GM23338 (cell line): ENCODE measurements around the gene TM7SF3. TPM values are rescaled to one million over a fixed set of nuclear protein-coding genes. Genes with fewer than 3 reads are reported as not detected.

ENCODE experiments used
- ATAC-seq: fragments of 200-7000 bp; cut with Tn5 transposase; 3 replicates; pipeline ENCODE4 v1.9.1; 2020
- DNase-seq: peaks from one replicate; pipeline ENCODE4 v3.0.0-alpha.2; 2015; ENCODE audit warnings: low spot score
- H2AFZ ChIP-seq: fragments of 200-600 bp; sonication (generic); 2 replicates; pipeline ENCODE4 v1.8.0; 2016; ENCODE audit warnings: antibody characterized with exemption, mild to moderate bottlenecking, moderate library complexity
- H3F3A ChIP-seq: fragments of 200-600 bp; sonication (generic); replicated peaks from 2 replicates; pipeline ENCODE4 v1.8.0; 2017; ENCODE audit warnings: antibody characterized with exemption, mixed run types, low read depth
- H3K27ac ChIP-seq: fragments of 200-600 bp; sonication (generic); 2 replicates; pipeline ENCODE4 v1.6.1; 2016; ENCODE audit warnings: low read depth
- H3K27me3 ChIP-seq: fragments of 200-600 bp; sonication (generic); 2 replicates; pipeline ENCODE4 v1.8.0; 2016; ENCODE audit warnings: mild to moderate bottlenecking, mixed run types, moderate library complexity; ENCODE audit not compliant: insufficient read depth
- H3K36me3 ChIP-seq: fragments of 200-600 bp; sonication (generic); 2 replicates; pipeline ENCODE4 v1.8.0; 2016; ENCODE audit warnings: mild to moderate bottlenecking; ENCODE audit not compliant: insufficient read depth
- H3K4me1 ChIP-seq: fragments of 200-600 bp; sonication (generic); 2 replicates; pipeline ENCODE4 v1.8.0; 2016; ENCODE audit warnings: mild to moderate bottlenecking, moderate library complexity; ENCODE audit not compliant: insufficient read depth
- H3K4me2 ChIP-seq: fragments of 200-600 bp; sonication (generic); 2 replicates; pipeline ENCODE4 v1.7.1; 2017; ENCODE audit warnings: mixed run types
- H3K4me3 ChIP-seq: fragments of 200-600 bp; sonication (generic); 2 replicates; pipeline ENCODE4 v1.6.1; 2016; ENCODE audit warnings: mixed run types
- H3K79me2 ChIP-seq: fragments of 200-600 bp; sonication (generic); replicated peaks from 2 replicates; pipeline ENCODE4 v1.8.0; 2017; ENCODE audit warnings: mild to moderate bottlenecking; ENCODE audit not compliant: insufficient read depth
- H3K9me2 ChIP-seq: fragments of 200-600 bp; sonication (generic); 2 replicates; pipeline ENCODE4 v1.8.0; 2017; ENCODE audit not compliant: insufficient read depth
- H4K20me1 ChIP-seq: fragments of 200-600 bp; sonication (generic); replicated peaks from 2 replicates; pipeline ENCODE4 v1.8.0; 2017; ENCODE audit warnings: mild to moderate bottlenecking; ENCODE audit not compliant: insufficient read depth
- H3K27ac Mint-ChIP-seq: 2 replicates; pipeline ENCODE4 v1.8.0; 2020; ENCODE audit warnings: inconsistent platforms, mild to moderate bottlenecking, moderate library complexity, mixed read lengths
- H3K27me3 Mint-ChIP-seq: 3 replicates; pipeline ENCODE4 v1.8.0; 2022; ENCODE audit warnings: low read depth, mild to moderate bottlenecking, moderate library complexity, mixed read lengths, inconsistent platforms; ENCODE audit not compliant: insufficient read depth, poor library complexity
- H3K36me3 Mint-ChIP-seq: 3 replicates; pipeline ENCODE4 v1.8.0; 2021; ENCODE audit warnings: low read depth, mild to moderate bottlenecking, inconsistent platforms, moderate library complexity, mixed read lengths
- H3K4me1 Mint-ChIP-seq: 3 replicates; pipeline ENCODE4 v1.8.0; 2020; ENCODE audit warnings: mild to moderate bottlenecking, inconsistent platforms, mixed read lengths
- H3K4me3 Mint-ChIP-seq: 3 replicates; pipeline ENCODE4 v1.8.0; 2021; ENCODE audit warnings: moderate library complexity, mild to moderate bottlenecking, inconsistent platforms, mixed read lengths
- H3K9me3 Mint-ChIP-seq: 3 replicates; pipeline ENCODE4 v1.8.0; 2020; ENCODE audit warnings: moderate library complexity, mild to moderate bottlenecking, inconsistent platforms, mixed read lengths
- CREB1 ChIP-seq: fragments of 250-450 bp; sonication (Bioruptor Pico); IDR thresholded peaks from 2 replicates; pipeline ENCODE4 v1.5.0; 2020; ENCODE audit warnings: low read depth, mild to moderate bottlenecking, moderate library complexity
- EZH2phosphoT487 ChIP-seq: fragments of 200-600 bp; sonication (generic); IDR thresholded peaks from one replicate; pipeline ENCODE4 v1.8.1; 2018; ENCODE audit warnings: antibody characterized with exemption; ENCODE audit not compliant: unreplicated experiment
- JUNB ChIP-seq: IDR thresholded peaks from one replicate; pipeline ENCODE4 v1.6.1; 2016; ENCODE audit warnings: antibody characterized with exemption; ENCODE audit not compliant: unreplicated experiment
- NANOG ChIP-seq: IDR thresholded peaks from 2 replicates; pipeline ENCODE4 v1.6.1; 2016; ENCODE audit warnings: antibody characterized with exemption, borderline replicate concordance
- POLR2AphosphoS5 ChIP-seq: IDR thresholded peaks from 2 replicates; pipeline ENCODE4 v1.6.1; 2016; ENCODE audit warnings: antibody characterized with exemption, low read depth
- STAT1 ChIP-seq: IDR thresholded peaks from one replicate; pipeline ENCODE4 v1.6.1; 2016; ENCODE audit warnings: antibody characterized with exemption; ENCODE audit not compliant: unreplicated experiment
- ZNF114 ChIP-seq: fragments of 250-450 bp; sonication (Bioruptor Pico); IDR thresholded peaks from 2 replicates; pipeline ENCODE4 v1.5.0; 2020; ENCODE audit warnings: mild to moderate bottlenecking, moderate library complexity
- ZNF331 ChIP-seq: fragments of 250-450 bp; sonication (Bioruptor Pico); IDR thresholded peaks from 2 replicates; pipeline ENCODE4 v1.5.0; 2020; ENCODE audit warnings: low read depth, mild to moderate bottlenecking, moderate library complexity
- polyA plus RNA-seq: library from polyadenylated mRNA; unstranded; fragments of >200 nt; fragmentation: Nextera tagmentation; extraction: Ambion mirVana; gene quantifications from 2 replicates; pipeline ENCODE4 v1.2.1, GENCODE V29; 2016
- total RNA-seq: library from RNA; depleted of rRNA; stranded (reverse); fragments of >200 nt; shearing (Covaris generic); gene quantifications from 2 replicates; pipeline ENCODE4 v1.2.3, GENCODE V29; 2014
- TF ChIP-seq, protein P1 (sequence below): IDR thresholded peaks from one replicate; pipeline ENCODE4 v1.6.1; 2018; ENCODE audit warnings: antibody characterized with exemption; ENCODE audit not compliant: unreplicated experiment
- TF ChIP-seq, protein P2 (sequence below), 2 experiments: fragments of 200-600 bp in 1 of 2; sonication (generic) in 1 of 2; conservative IDR thresholded peaks; 2 replicates each; pipeline versions ENCODE4 v1.5.1 to v1.6.1; 2016 to 2017; ENCODE audit warnings: antibody characterized with exemption in 2 of 2, low read depth in 2 of 2, mild to moderate bottlenecking in 2 of 2, moderate library complexity in 1 of 2

Gene TM7SF3
- total and polyA plus RNA-seq, 2 experiments from 2014 or later = 30.3 to 121 TPM

DNA sequence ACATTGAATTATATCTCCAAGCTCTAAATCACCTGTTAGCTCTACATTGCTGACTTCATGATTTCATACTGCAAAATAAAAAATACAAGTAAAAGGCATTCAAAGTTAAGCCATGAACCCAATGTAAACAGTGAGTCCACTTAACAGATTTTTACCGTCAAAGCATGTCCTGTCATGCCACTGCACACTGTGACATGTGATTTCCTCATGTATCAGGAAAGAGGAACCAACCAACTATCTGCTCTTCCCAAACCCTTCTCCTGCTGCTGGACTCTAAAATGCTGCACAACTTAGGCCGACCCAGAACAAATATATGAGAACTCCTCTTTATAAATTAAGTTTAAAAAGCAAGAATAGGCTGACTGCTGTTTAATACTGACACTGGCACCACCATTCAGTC, 37.5 kb downstream of the TM7SF3 start:
- Mint-ChIP-seq H3K9me3 (no peaks in the 10 kb centered on the region), H3K27me3 (no peaks in the 10 kb centered on the region), H3K36me3 (peaks cover 19% of the 10 kb centered on the region; the same call in 2 of the 3 replicates), H3K4me3 (no peak overlapping the region), H3K4me1 (no peaks in the 10 kb centered on the region), H3K27ac (no peak overlapping the region)
- H2AFZ ChIP-seq = no peak overlapping the region
- 0 out of 2 replicates have a peak, but pooled peaks cover 4% of the 10 kb centered on the region for H4K20me1 ChIP-seq
- TF ChIP-seq, protein P1, sequence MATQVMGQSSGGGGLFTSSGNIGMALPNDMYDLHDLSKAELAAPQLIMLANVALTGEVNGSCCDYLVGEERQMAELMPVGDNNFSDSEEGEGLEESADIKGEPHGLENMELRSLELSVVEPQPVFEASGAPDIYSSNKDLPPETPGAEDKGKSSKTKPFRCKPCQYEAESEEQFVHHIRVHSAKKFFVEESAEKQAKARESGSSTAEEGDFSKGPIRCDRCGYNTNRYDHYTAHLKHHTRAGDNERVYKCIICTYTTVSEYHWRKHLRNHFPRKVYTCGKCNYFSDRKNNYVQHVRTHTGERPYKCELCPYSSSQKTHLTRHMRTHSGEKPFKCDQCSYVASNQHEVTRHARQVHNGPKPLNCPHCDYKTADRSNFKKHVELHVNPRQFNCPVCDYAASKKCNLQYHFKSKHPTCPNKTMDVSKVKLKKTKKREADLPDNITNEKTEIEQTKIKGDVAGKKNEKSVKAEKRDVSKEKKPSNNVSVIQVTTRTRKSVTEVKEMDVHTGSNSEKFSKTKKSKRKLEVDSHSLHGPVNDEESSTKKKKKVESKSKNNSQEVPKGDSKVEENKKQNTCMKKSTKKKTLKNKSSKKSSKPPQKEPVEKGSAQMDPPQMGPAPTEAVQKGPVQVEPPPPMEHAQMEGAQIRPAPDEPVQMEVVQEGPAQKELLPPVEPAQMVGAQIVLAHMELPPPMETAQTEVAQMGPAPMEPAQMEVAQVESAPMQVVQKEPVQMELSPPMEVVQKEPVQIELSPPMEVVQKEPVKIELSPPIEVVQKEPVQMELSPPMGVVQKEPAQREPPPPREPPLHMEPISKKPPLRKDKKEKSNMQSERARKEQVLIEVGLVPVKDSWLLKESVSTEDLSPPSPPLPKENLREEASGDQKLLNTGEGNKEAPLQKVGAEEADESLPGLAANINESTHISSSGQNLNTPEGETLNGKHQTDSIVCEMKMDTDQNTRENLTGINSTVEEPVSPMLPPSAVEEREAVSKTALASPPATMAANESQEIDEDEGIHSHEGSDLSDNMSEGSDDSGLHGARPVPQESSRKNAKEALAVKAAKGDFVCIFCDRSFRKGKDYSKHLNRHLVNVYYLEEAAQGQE = no peak
- TF ChIP-seq EZH2phosphoT487 (no peak), STAT1 (no peak), POLR2AphosphoS5 (no peak), JUNB (no peak), NANOG (no peak), CREB1 (CRISPR knock-in tag) (no peak), ZNF114 (CRISPR knock-in tag) (no peak), ZNF331 (CRISPR knock-in tag) (no peak)
- TF ChIP-seq, protein P2, sequence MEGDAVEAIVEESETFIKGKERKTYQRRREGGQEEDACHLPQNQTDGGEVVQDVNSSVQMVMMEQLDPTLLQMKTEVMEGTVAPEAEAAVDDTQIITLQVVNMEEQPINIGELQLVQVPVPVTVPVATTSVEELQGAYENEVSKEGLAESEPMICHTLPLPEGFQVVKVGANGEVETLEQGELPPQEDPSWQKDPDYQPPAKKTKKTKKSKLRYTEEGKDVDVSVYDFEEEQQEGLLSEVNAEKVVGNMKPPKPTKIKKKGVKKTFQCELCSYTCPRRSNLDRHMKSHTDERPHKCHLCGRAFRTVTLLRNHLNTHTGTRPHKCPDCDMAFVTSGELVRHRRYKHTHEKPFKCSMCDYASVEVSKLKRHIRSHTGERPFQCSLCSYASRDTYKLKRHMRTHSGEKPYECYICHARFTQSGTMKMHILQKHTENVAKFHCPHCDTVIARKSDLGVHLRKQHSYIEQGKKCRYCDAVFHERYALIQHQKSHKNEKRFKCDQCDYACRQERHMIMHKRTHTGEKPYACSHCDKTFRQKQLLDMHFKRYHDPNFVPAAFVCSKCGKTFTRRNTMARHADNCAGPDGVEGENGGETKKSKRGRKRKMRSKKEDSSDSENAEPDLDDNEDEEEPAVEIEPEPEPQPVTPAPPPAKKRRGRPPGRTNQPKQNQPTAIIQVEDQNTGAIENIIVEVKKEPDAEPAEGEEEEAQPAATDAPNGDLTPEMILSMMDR (conservative IDR thresholded peaks at IDR 0.05; ENCODE audit: low read depth in 2 of 2) = no peak
- no peak overlapping the region for H3K4me3 ChIP-seq
- no peak overlapping the region for H3K4me2 ChIP-seq
- H3K27me3 ChIP-seq = no peaks in the 10 kb centered on the region
- H3K9me2 ChIP-seq = no peaks in the 10 kb centered on the region
- peaks cover 12% of the 10 kb centered on the region; the same call in 1 of the 2 replicates for H3K36me3 ChIP-seq
- no peaks in the 10 kb centered on the region for H3F3A ChIP-seq
- no peak for ATAC-seq
- no peaks in the 10 kb centered on the region for H3K4me1 ChIP-seq
- no peak overlapping the region for H3K27ac ChIP-seq
- no peak for DNase-seq
- H3K79me2 ChIP-seq = no peaks in the 10 kb centered on the region

DNA sequence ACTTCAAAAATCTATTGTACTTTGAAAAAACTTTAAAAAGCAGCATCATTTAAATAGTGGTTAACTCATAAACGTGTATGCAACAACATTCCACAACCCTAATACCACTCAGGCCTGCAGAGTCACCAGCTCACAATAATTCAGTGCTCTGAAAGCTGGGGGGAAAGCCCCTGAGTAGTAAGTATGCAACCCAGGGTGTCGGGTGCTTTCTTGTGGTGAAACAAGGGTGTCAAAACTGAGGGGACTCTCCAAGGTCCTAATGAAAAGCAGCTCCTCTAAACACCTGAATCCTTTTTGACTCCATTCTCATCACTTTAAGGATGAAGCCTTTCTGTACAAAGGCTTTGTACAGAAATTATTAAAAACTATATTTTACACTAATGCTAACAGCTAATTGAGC, 42.2 kb downstream of the TM7SF3 start:
- TF ChIP-seq, protein P1 = peak; percentile 14
- TF ChIP-seq, protein P2 (conservative IDR thresholded peaks at IDR 0.05; ENCODE audit: low read depth in 2 of 2) = no peak
- H3K4me3 Mint-ChIP-seq = no peak overlapping the region
- no peak overlapping the region for H3K27ac Mint-ChIP-seq

More for the DNA sequence above, 42.2 kb downstream of the TM7SF3 start:
- Histone ChIP-seq H3F3A (no peaks in the 10 kb centered on the region), H2AFZ (no peak overlapping the region), H3K79me2 (no peaks in the 10 kb centered on the region), H3K4me3 (no peak overlapping the region), H4K20me1 (0 out of 2 replicates have a peak, but pooled peaks cover 2% of the 10 kb centered on the region), H3K27ac (0 out of 2 replicates have a peak overlapping the region, but pooled peaks have one; percentile 51), H3K4me2 (no peak overlapping the region), H3K36me3 (peaks cover 12% of the 10 kb centered on the region; the same call in 1 of the 2 replicates), H3K27me3 (no peaks in the 10 kb centered on the region), H3K9me2 (no peaks in the 10 kb centered on the region), H3K4me1 (no peaks in the 10 kb centered on the region)
- ATAC-seq (no peak), DNase-seq (no peak)
- no peaks in the 10 kb centered on the region for H3K4me1 Mint-ChIP-seq
- no peaks in the 10 kb centered on the region for H3K27me3 Mint-ChIP-seq
- peaks cover 26% of the 10 kb centered on the region; the same call in 2 of the 3 replicates for H3K36me3 Mint-ChIP-seq
- no peaks in the 10 kb centered on the region for H3K9me3 Mint-ChIP-seq
